ENCODE measurements around the gene CNBD2.
"Not testable (repeated sequence)": the region's sequence is repeated elsewhere in the genome, so short reads cannot be mapped to it uniquely, and the experiment has no call there.

Gene CNBD2

GRCh38 chr20:36001331-36001730, 32.9 kb downstream of the CNBD2 start:
- not testable (repeated sequence) for H4K8ac ChIP-seq (ENCODE audit: low read depth, low read length); H3K79me1 ChIP-seq (ENCODE audit: low read length); H2AK5ac ChIP-seq (ENCODE audit: low read length); H4K5ac ChIP-seq (ENCODE audit: low read length); H2BK120ac ChIP-seq (ENCODE audit: low read depth, low read length); H3K18ac ChIP-seq (ENCODE audit: low read length); H2BK15ac ChIP-seq (replicated peaks; ENCODE audit: low read depth); H2BK5ac ChIP-seq (ENCODE audit: low read length); DNase-seq; H3K4me2 ChIP-seq (ENCODE audit: low read length); H3K36me3 ChIP-seq (ENCODE audit: control insufficient read depth, insufficient read depth, low read length); H3K56ac ChIP-seq (ENCODE audit: low read length); H3K9ac ChIP-seq (ENCODE audit: low read length); H3K4ac ChIP-seq (ENCODE audit: low read depth, low read length); H3K27me3 ChIP-seq (ENCODE audit: insufficient read depth, low read length, poor library complexity); H3K4me1 ChIP-seq (ENCODE audit: control insufficient read depth, low read depth, low read length); H3K23ac ChIP-seq (ENCODE audit: low read length); H3K79me2 ChIP-seq (ENCODE audit: control insufficient read depth, insufficient read depth, low read length); H3K4me3 ChIP-seq (ENCODE audit: low read length); H3K27ac ChIP-seq (ENCODE audit: low read depth, low read length)
- no CpG with 5 or more reads among the region's 34 CpGs for WGBS (ENCODE audit: extremely low coverage, insufficient coverage, low lambda C conversion rate)

- H3K18ac ChIP-seq (ENCODE audit: low read length), result no peak overlapping the region
- no peak overlapping the region for H2AK5ac ChIP-seq (ENCODE audit: low read length)
- H3K27me3 ChIP-seq (ENCODE audit: insufficient read depth, low read length, poor library complexity), result no peaks in the 10 kb centered on the region
- no peak overlapping the region for H4K8ac ChIP-seq (ENCODE audit: low read depth, low read length)
- no peak overlapping the region for H3K27ac ChIP-seq (ENCODE audit: low read depth, low read length)
- H3K79me2 ChIP-seq (ENCODE audit: control insufficient read depth, insufficient read depth, low read length), result no peaks in the 10 kb centered on the region
- no peak overlapping the region for H2BK120ac ChIP-seq (ENCODE audit: low read depth, low read length)
- no peak overlapping the region for H3K4me3 ChIP-seq (ENCODE audit: low read length)
- no peak for DNase-seq
- no peak overlapping the region for H2BK5ac ChIP-seq (ENCODE audit: low read length)
- no peak overlapping the region for H3K4me2 ChIP-seq (ENCODE audit: low read length)
- no peak overlapping the region for H3K9ac ChIP-seq (ENCODE audit: low read length)
- H2BK15ac ChIP-seq (replicated peaks; ENCODE audit: low read depth), result no peak overlapping the region
- H3K4ac ChIP-seq (ENCODE audit: low read depth, low read length), result no peak overlapping the region
- no peaks in the 10 kb centered on the region for H3K4me1 ChIP-seq (ENCODE audit: control insufficient read depth, low read depth, low read length)
- no peak overlapping the region for H3K56ac ChIP-seq (ENCODE audit: low read length)
- no peak overlapping the region for H4K5ac ChIP-seq (ENCODE audit: low read length)
- no peaks in the 10 kb centered on the region for H3K36me3 ChIP-seq (ENCODE audit: control insufficient read depth, insufficient read depth, low read length)
- no peaks in the 10 kb centered on the region for H3K79me1 ChIP-seq (ENCODE audit: low read length)
- H3K23ac ChIP-seq (ENCODE audit: low read length), result no peak overlapping the region
These were observed 34.5 kb downstream of the CNBD2 start for GRCh38 chr20:36002855-36003254.

DNA sequence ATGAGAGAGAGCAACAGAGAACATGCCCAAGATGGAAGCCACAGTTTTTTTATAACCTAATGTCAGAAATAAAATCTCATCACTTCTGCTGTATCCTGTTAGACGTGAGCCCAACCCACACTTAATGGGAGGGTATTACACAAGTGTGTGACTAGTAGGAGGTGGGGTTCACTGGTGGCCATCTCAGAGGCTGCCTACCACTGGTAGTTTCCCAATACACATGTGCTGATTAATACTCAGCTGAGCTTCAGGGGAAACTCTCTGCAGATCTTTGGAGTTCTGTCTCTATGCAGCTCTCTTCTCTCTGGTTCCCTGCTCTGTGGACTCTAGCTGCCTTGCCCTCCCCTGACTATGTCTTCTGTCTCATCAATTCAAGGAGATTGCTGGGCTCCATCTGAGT, 35.7 kb downstream of the CNBD2 start:
- no peak overlapping the region for H3K27ac ChIP-seq (ENCODE audit: low read depth, low read length)
- no peak overlapping the region for H3K4me2 ChIP-seq (ENCODE audit: low read length)
- no peaks in the 10 kb centered on the region for H3K79me2 ChIP-seq (ENCODE audit: control insufficient read depth, insufficient read depth, low read length)
- H2BK5ac ChIP-seq (ENCODE audit: low read length), result no peak overlapping the region
- H3K4me3 ChIP-seq (ENCODE audit: low read length), result no peak overlapping the region
- no peak overlapping the region for H4K5ac ChIP-seq (ENCODE audit: low read length)
- no peak overlapping the region for H3K23ac ChIP-seq (ENCODE audit: low read length)
- no peak overlapping the region for H2BK120ac ChIP-seq (ENCODE audit: low read depth, low read length)
- no peaks in the 10 kb centered on the region for H3K36me3 ChIP-seq (ENCODE audit: control insufficient read depth, insufficient read depth, low read length)
- no peak overlapping the region for H3K9ac ChIP-seq (ENCODE audit: low read length)
- H3K18ac ChIP-seq (ENCODE audit: low read length), result no peak overlapping the region
- no peak overlapping the region for H2AK5ac ChIP-seq (ENCODE audit: low read length)
- H3K79me1 ChIP-seq (ENCODE audit: low read length), result no peaks in the 10 kb centered on the region
- no peaks in the 10 kb centered on the region for H3K4me1 ChIP-seq (ENCODE audit: control insufficient read depth, low read depth, low read length)
- no peak overlapping the region for H3K56ac ChIP-seq (ENCODE audit: low read length)
- DNase-seq, result no peak
- no peak overlapping the region for H3K4ac ChIP-seq (ENCODE audit: low read depth, low read length)
- H2BK15ac ChIP-seq (replicated peaks; ENCODE audit: low read depth), result no peak overlapping the region
- no peak overlapping the region for H4K8ac ChIP-seq (ENCODE audit: low read depth, low read length)
- no peaks in the 10 kb centered on the region for H3K27me3 ChIP-seq (ENCODE audit: insufficient read depth, low read length, poor library complexity)
- no CpG with 5 or more reads among the region's 1 CpG for WGBS (ENCODE audit: extremely low coverage, insufficient coverage, low lambda C conversion rate)

DNA sequence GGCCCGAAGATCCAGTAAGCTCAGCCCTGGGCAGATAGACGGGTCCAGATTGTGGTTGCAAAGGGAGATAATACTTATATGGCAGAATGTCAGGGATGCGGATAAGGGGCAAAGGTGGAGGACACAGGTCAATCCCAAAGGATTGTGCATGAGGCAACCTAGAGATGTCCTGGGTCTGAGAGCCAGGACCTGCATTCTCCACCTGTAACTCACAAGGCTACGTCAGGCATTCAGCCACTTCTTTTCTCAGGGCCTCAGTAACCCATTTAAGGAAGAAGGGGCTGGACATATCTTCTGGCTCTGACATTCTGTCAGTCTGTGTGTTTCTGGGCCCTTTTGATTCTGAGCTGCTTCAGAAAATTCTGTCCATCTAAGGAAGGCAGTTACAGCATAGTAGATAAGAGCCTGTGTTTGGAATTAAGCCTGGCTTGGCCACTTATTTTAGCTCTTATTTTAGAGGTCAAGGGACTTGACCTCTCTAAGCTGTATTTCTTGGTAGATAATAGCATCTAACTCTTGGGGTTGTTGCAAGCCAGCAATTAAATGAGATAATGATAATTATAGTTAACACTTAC, 40.2 kb downstream of the CNBD2 start:
- H4K5ac ChIP-seq (ENCODE audit: low read length), result no peak overlapping the region
- no peaks in the 10 kb centered on the region for H3K79me1 ChIP-seq (ENCODE audit: low read length)
- H2BK15ac ChIP-seq (replicated peaks; ENCODE audit: low read depth), result no peak overlapping the region
- H3K18ac ChIP-seq (ENCODE audit: low read length), result no peak overlapping the region
- no peak overlapping the region for H2BK120ac ChIP-seq (ENCODE audit: low read depth, low read length)
- H3K4me1 ChIP-seq (ENCODE audit: control insufficient read depth, low read depth, low read length), result peaks cover 2% of the 10 kb centered on the region
- H3K4me2 ChIP-seq (ENCODE audit: low read length), result no peak overlapping the region
- no peaks in the 10 kb centered on the region for H3K36me3 ChIP-seq (ENCODE audit: control insufficient read depth, insufficient read depth, low read length)
- H2AK5ac ChIP-seq (ENCODE audit: low read length), result no peak overlapping the region
- no peak overlapping the region for H3K9ac ChIP-seq (ENCODE audit: low read length)
- no peaks in the 10 kb centered on the region for H3K79me2 ChIP-seq (ENCODE audit: control insufficient read depth, insufficient read depth, low read length)
- no peak overlapping the region for H3K23ac ChIP-seq (ENCODE audit: low read length)
- no peak for DNase-seq
- no CpG with 5 or more reads among the region's 4 CpGs for WGBS (ENCODE audit: extremely low coverage, insufficient coverage, low lambda C conversion rate)
- H2BK5ac ChIP-seq (ENCODE audit: low read length), result no peak overlapping the region
- no peak overlapping the region for H3K4me3 ChIP-seq (ENCODE audit: low read length)
- H3K27ac ChIP-seq (ENCODE audit: low read depth, low read length), result no peak overlapping the region
- no peak overlapping the region for H3K56ac ChIP-seq (ENCODE audit: low read length)
- no peak overlapping the region for H4K8ac ChIP-seq (ENCODE audit: low read depth, low read length)
- no peaks in the 10 kb centered on the region for H3K27me3 ChIP-seq (ENCODE audit: insufficient read depth, low read length, poor library complexity)
- no peak overlapping the region for H3K4ac ChIP-seq (ENCODE audit: low read depth, low read length)

DNA sequence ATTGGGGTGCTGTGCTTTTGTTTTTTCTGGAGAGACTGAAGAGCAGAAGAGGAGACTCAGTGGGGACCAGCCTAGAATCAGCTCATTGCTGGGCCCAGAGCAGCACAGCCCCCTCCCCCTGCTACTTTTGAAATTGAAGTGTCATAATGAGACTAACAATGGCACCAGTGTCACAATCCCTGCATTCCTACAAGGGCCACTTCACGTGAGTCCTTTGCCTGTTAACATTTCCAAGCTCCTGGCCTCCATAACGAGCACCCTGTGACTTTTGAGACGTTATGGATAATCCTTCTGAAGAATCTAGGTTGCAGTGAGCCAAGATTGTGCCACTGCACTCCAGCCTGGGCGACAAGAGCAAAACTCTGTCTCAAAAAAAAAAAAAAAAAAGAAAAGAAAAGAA, 41.7 kb downstream of the CNBD2 start:
- DNase-seq, result peak; percentile 25
- Histone ChIP-seq H3K4ac (ENCODE audit: low read depth, low read length) (no peak overlapping the region), H3K23ac (ENCODE audit: low read length) (no peak overlapping the region), H2BK15ac (replicated peaks; ENCODE audit: low read depth) (no peak overlapping the region), H2AK5ac (ENCODE audit: low read length) (peak overlapping the region; percentile 25), H3K79me2 (ENCODE audit: control insufficient read depth, insufficient read depth, low read length) (no peaks in the 10 kb centered on the region), H4K5ac (ENCODE audit: low read length) (no peak overlapping the region), H4K8ac (ENCODE audit: low read depth, low read length) (no peak overlapping the region), H3K18ac (ENCODE audit: low read length) (no peak overlapping the region), H3K4me2 (ENCODE audit: low read length) (no peak overlapping the region), H3K79me1 (ENCODE audit: low read length) (no peaks in the 10 kb centered on the region), H3K9ac (ENCODE audit: low read length) (no peak overlapping the region), H3K56ac (ENCODE audit: low read length) (no peak overlapping the region), H3K27me3 (ENCODE audit: insufficient read depth, low read length, poor library complexity) (no peaks in the 10 kb centered on the region), H3K27ac (ENCODE audit: low read depth, low read length) (no peak overlapping the region), H3K4me1 (ENCODE audit: control insufficient read depth, low read depth, low read length) (peaks cover 2% of the 10 kb centered on the region), H3K4me3 (ENCODE audit: low read length) (no peak overlapping the region), H2BK120ac (ENCODE audit: low read depth, low read length) (no peak overlapping the region), H2BK5ac (ENCODE audit: low read length) (no peak overlapping the region), H3K36me3 (ENCODE audit: control insufficient read depth, insufficient read depth, low read length) (no peaks in the 10 kb centered on the region)
- WGBS (ENCODE audit: extremely low coverage, insufficient coverage, low lambda C conversion rate), result no CpG with 5 or more reads among the region's 4 CpGs

- Histone ChIP-seq H3K79me2 (ENCODE audit: control insufficient read depth, insufficient read depth, low read length) (no peaks in the 10 kb centered on the region), H2BK120ac (ENCODE audit: low read depth, low read length) (no peak overlapping the region), H2BK15ac (replicated peaks; ENCODE audit: low read depth) (no peak overlapping the region), H3K4me3 (ENCODE audit: low read length) (no peak overlapping the region), H3K56ac (ENCODE audit: low read length) (peak overlapping the region; percentile 38), H3K4me2 (ENCODE audit: low read length) (no peak overlapping the region), H4K5ac (ENCODE audit: low read length) (no peak overlapping the region), H3K18ac (ENCODE audit: low read length) (no peak overlapping the region), H3K27ac (ENCODE audit: low read depth, low read length) (no peak overlapping the region), H3K23ac (ENCODE audit: low read length) (no peak overlapping the region), H3K27me3 (ENCODE audit: insufficient read depth, low read length, poor library complexity) (no peaks in the 10 kb centered on the region), H4K8ac (ENCODE audit: low read depth, low read length) (no peak overlapping the region), H2AK5ac (ENCODE audit: low read length) (no peak overlapping the region), H3K79me1 (ENCODE audit: low read length) (no peaks in the 10 kb centered on the region), H3K9ac (ENCODE audit: low read length) (no peak overlapping the region), H3K4ac (ENCODE audit: low read depth, low read length) (no peak overlapping the region), H2BK5ac (ENCODE audit: low read length) (no peak overlapping the region), H3K36me3 (ENCODE audit: control insufficient read depth, insufficient read depth, low read length) (no peaks in the 10 kb centered on the region), H3K4me1 (ENCODE audit: control insufficient read depth, low read depth, low read length) (peaks cover 2% of the 10 kb centered on the region)
- peak; percentile 97 for DNase-seq
- WGBS (ENCODE audit: extremely low coverage, insufficient coverage, low lambda C conversion rate), result no CpG with 5 or more reads among the region's 4 CpGs
These were observed 42.4 kb downstream of the CNBD2 start for GRCh38 chr20:36010825-36011224.
